Subcutaneous adipose tissue (tissue), 4 donors: ENCODE results near the gene AGER. TPM values are rescaled to one million over a fixed set of nuclear protein-coding genes. Genes with fewer than 3 reads are reported as not detected.

Experiments
- total RNA-seq, 4 donors: library from RNA; depleted of rRNA; stranded (reverse); fragments of >200 nt; gene quantifications; one replicate each; pipeline ENCODE4 v1.1.0, GENCODE V29; 2016
- TF ChIP-seq, protein P1 (sequence below): fragments of 450-650 bp; IDR thresholded peaks from one replicate; pipeline ENCODE4 v1.5.1; 2016; ENCODE audit warnings: low read depth, mild to moderate bottlenecking, control low read depth, antibody characterized with exemption, moderate library complexity

AGER gene
- total RNA-seq, 4 donors from 2014 or later, result 2.4 to 5.5 (median 2.8) TPM

DNA sequence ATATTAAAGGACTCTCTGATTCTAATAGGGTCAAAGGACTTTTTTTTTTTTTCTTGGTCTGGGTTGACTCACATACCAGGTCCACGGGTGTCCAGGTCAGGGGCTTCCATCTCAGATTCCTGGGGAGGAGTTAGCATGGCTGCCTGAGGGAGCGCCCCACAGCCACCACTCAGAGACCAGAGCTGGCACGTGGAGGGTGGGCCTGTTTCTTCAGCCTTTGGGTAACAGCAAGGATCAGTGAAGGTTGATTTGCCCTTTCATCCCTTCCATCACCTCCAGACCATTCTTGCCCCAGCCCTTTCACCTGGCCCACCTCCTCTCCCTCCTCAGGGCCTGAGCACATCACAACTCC, 14.3 kb upstream of the AGER start:
- TF ChIP-seq, protein P1, sequence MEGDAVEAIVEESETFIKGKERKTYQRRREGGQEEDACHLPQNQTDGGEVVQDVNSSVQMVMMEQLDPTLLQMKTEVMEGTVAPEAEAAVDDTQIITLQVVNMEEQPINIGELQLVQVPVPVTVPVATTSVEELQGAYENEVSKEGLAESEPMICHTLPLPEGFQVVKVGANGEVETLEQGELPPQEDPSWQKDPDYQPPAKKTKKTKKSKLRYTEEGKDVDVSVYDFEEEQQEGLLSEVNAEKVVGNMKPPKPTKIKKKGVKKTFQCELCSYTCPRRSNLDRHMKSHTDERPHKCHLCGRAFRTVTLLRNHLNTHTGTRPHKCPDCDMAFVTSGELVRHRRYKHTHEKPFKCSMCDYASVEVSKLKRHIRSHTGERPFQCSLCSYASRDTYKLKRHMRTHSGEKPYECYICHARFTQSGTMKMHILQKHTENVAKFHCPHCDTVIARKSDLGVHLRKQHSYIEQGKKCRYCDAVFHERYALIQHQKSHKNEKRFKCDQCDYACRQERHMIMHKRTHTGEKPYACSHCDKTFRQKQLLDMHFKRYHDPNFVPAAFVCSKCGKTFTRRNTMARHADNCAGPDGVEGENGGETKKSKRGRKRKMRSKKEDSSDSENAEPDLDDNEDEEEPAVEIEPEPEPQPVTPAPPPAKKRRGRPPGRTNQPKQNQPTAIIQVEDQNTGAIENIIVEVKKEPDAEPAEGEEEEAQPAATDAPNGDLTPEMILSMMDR, result no peak

DNA sequence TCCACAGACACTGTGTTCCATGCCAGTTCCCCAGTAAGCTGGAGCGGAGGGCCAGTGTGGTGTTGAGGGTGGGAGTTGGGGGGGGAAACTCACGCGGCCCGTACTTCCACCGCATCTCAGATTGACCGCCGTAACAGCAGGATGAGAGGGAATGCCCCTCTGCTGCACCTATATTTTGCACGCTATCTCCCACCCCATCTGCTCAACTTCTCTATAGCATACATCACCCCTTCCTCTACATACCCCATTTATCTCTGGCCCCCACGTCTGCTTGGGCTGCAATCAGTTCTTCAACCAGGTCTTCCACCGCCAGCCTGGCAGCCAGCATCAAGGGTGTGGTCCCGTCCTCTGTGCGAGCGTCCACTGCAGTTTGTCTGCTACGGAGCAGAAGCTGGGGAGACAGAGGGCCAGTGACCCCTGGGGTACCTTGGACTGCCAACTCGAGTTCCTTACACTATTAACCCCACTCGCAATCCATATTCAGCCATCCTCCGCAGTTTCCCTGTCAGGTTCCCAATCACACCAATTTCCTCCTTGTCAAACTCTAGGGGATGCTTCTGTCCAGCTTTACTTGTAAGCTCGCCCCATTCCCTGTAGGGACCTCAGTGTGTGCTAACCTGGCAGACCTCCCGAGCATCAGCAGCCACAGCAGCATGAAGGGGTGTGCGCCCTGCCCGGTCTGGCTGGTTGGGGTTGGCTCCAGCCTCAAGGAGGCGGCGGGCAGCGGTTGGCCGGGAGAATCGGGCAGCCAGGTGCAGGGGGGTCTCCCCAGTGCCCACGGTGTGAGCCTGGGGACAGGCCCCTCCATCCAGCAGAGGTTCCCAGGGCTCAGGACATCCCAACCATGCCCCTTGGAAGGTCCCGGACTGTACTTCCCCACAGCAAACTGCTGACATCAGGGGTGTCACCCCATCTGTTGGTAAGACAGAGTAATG, 12.9 kb upstream of the AGER start:
- TF ChIP-seq, protein P1, result no peak

DNA sequence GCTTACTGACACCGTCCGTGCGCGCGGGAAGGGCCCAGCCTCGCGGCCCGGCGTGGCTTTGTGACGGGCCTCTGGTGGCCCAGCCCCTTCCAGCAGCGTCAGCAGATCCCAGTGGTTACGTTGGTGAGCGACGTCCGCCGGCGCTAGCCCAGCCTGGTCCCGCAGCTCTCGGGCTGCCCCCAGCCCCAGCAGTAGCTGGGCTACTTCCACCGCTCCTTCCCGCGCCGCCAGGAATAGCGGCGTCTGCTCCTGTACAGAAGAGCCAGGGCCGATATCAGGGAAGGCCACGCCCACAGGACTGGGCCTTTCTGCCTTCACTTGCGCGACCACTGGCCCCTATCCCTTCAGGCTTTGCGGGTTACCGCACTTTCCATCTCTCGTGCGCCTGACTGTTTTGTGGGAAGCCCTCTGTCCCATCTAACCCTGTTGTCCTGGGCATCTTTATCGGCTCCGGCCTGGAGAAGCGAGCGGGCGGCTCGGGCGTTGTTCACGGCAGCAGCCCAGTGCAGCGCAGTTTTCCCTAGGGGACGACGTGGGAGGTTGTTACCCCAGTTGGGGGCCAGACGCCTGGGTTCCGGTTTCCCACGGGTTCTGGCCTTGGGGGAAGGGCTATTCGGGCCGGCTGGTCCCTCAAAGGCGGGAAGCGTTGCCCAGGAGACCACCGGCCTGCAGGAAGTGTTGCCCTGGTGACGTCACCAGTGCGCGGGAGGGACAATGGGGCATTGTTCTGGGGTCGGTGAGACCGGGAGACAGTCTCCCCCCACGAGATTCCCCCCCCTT, 12.0 kb upstream of the AGER start:
- TF ChIP-seq, protein P1, result no peak

DNA sequence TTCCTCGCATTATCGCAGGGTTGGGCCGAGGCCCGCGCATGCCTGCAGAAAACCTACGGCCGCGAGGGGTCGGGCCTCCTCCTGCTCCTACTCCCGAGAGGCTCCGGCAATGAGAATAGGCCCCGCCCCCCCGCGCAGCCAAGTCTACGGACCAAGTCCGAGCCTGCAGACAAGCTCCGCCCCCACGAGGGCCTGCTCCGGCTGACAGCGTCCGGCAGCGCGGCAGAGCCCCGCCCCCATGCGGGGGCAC, 11.5 kb upstream of the AGER start:
- TF ChIP-seq, protein P1, result no peak

DNA sequence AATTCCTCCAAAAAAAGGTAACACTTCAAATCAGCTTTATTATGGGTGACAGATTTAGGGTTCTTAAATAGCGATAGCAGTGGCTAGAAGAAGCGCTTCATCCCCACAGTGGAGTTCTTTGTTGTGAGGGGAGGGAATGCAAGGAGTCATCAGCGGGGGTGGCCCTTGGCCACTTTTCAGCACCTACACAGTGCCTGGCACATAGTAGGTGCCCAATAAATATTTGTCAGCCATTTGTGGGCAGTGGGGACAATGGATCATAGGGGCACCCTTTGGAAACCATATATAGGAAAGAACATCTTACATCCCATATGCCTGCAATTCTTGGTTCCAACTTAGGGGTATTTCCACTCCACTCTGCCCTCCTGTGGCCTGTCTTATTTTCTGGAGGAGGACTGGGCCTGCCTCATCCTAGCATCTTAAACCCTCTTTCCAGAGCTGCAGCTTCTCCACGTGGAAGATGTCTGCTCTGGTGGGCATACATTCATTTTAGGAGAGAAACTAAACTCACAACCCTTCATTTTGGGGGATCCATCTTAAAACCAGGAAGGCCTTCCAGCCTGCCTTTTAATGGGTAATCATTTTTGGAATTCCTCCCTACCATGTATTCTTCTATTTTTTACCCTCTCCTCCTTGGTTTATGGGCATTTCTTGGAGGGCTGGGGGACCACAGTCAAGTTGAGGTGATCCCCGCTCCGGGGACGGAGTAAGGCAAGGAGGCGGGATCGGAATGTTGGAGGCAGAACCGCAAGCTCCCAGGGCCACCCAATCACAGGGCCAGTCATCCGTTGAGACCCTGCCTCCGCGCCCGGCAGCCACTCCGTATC, 11.0 kb upstream of the AGER start:
- TF ChIP-seq, protein P1, result no peak

DNA sequence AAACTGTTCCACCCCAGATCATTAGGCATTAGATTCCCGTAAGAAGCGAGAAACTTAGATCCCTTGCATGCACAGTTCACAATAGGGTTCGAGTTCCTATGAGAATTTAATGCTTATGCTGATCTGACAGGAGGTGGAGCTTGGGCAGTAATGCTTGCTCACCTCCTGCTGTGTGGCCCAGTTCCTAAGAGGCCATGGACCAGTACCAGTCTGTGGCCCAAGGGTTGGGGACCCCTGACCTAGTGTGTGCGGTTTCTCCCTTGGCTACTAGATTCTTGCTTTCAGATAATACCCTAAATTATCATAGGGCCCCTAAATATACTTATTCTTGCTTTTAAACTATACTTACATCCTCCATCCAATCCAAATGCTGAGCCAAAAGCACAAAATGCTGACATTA, 10.3 kb upstream of the AGER start:
- TF ChIP-seq, protein P1, result no peak

DNA sequence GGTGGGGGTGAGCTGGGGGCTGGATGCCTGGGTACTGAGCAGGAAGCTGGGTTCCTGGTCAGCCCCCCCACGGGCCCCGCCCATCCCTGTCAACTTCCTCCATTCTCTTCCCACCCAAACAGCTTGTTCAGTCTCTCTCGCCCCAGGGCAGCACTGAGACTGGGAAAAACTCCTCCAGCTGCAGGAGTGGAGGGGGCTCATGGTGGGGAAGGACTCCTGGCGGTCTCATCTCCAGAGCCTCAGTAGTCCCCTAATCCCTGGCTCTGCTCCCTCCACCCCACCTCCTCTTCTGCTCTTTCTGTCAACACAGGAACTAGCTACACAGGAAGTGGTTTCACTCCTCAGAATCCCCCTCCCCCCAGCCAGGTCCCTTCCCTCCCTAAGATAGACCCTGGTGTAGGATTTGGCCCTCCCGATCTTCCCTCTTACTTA, 8.6 kb upstream of the AGER start, which contains the start of gene GPSM3:
Gene GPSM3 (minus strand): TSS at position 36 of the 432 bp plus-strand sequence. CDS start 130 bp downstream, outside the sequence.
- TF ChIP-seq, protein P1, result no peak
